Ishikawa (cell line): Measurements from ENCODE around the gene C14orf93.

ENCODE experiments used
- CEBPB ChIP-seq: IDR thresholded peaks from 2 replicates; pipeline ENCODE4 v1.6.1; 2012
- CREB1 ChIP-seq: IDR thresholded peaks from 2 replicates; pipeline ENCODE4 v1.6.1; 2012; ENCODE audit warnings: low read depth
- EGR1 ChIP-seq: IDR thresholded peaks from 2 replicates; pipeline ENCODE4 v1.6.1; 2012
- EP300 ChIP-seq: IDR thresholded peaks from 2 replicates; pipeline ENCODE4 v1.6.1; 2012; ENCODE audit warnings: borderline replicate concordance
- FOXM1 ChIP-seq: IDR thresholded peaks from 2 replicates; pipeline ENCODE4 v1.6.1; 2012; ENCODE audit warnings: low read depth, borderline replicate concordance
- MAX ChIP-seq: IDR thresholded peaks from 2 replicates; pipeline ENCODE4 v1.6.1; 2012
- NFIC ChIP-seq: IDR thresholded peaks from 2 replicates; pipeline ENCODE4 v1.6.1; 2012
- RAD21 ChIP-seq: IDR thresholded peaks from 2 replicates; pipeline ENCODE4 v1.6.1; 2012; ENCODE audit warnings: low read depth
- REST ChIP-seq: IDR thresholded peaks from 2 replicates; pipeline ENCODE4 v1.6.1; 2012; ENCODE audit warnings: low read depth, mild to moderate bottlenecking
- TAF1 ChIP-seq: IDR thresholded peaks from 2 replicates; pipeline ENCODE4 v1.6.1; 2012; ENCODE audit warnings: low read depth, mild to moderate bottlenecking
- TCF12 ChIP-seq: IDR thresholded peaks from 2 replicates; pipeline ENCODE4 v1.6.1; 2012; ENCODE audit warnings: low read depth
- TEAD4 ChIP-seq: IDR thresholded peaks from 2 replicates; pipeline ENCODE4 v1.6.1; 2012
- USF1 ChIP-seq: IDR thresholded peaks from 2 replicates; pipeline ENCODE4 v1.6.1; 2012
- YY1 ChIP-seq: IDR thresholded peaks from 2 replicates; pipeline ENCODE4 v1.6.1; 2012; ENCODE audit warnings: low read depth
- ZBTB7A ChIP-seq: IDR thresholded peaks from 2 replicates; pipeline ENCODE4 v1.6.1; 2012; ENCODE audit warnings: low read depth

Gene C14orf93

GRCh38 chr14:23034498-23035302, 24.8 kb upstream of the C14orf93 start, which contains the start of gene PSMB5:
PSMB5 (minus strand) TSS chr14:23034900; CDS start chr14:23034881, 19 bp downstream.
- TF ChIP-seq NFIC (no peak), USF1 (peak; percentile 32; the same call in 1 of the 2 replicates), RAD21 (no peak), FOXM1 (no peak), MAX (no peak), YY1 (peak; percentile 95), CREB1 (peak; percentile 90), CEBPB (peak; percentile 69), TCF12 (no peak), EP300 (no peak), EGR1 (peak; percentile 90), REST (no peak), ZBTB7A (no peak), TAF1 (peak; percentile 84), TEAD4 (no peak)

- TF ChIP-seq EGR1, result no peak
- TF ChIP-seq NFIC, result no peak
- TF ChIP-seq CREB1, result no peak
- TF ChIP-seq MAX, result no peak
- TF ChIP-seq TEAD4, result no peak
- TF ChIP-seq FOXM1, result no peak
- TF ChIP-seq USF1, result no peak
- TF ChIP-seq YY1, result no peak
- TF ChIP-seq CEBPB, result no peak
- TF ChIP-seq TCF12, result no peak
- no peak for TF ChIP-seq EP300
- no peak for TF ChIP-seq TAF1
- no peak for TF ChIP-seq RAD21
- no peak for TF ChIP-seq REST
- no peak for TF ChIP-seq ZBTB7A
Measured at GRCh38 chr14:23033801-23034497, 24.0 kb upstream of the C14orf93 start.

GRCh38 chr14:23033251-23033727, 23.3 kb upstream of the C14orf93 start:
- TF ChIP-seq FOXM1, result no peak
- no peak for TF ChIP-seq RAD21
- TF ChIP-seq TCF12, result no peak
- no peak for TF ChIP-seq CEBPB
- no peak for TF ChIP-seq MAX
- no peak for TF ChIP-seq NFIC
- no peak for TF ChIP-seq EP300
- no peak for TF ChIP-seq REST

- TF ChIP-seq ZBTB7A (no peak), MAX (no peak), USF1 (no peak), REST (no peak), CREB1 (no peak), TCF12 (no peak), TAF1 (no peak), RAD21 (no peak), CEBPB (no peak), FOXM1 (no peak), YY1 (no peak), TEAD4 (no peak), EP300 (no peak), NFIC (no peak), EGR1 (no peak)
Measured at GRCh38 chr14:23030936-23031335, 21.0 kb upstream of the C14orf93 start.
